ENCODE results near the gene C1QTNF6.

C1QTNF6 gene

DNA sequence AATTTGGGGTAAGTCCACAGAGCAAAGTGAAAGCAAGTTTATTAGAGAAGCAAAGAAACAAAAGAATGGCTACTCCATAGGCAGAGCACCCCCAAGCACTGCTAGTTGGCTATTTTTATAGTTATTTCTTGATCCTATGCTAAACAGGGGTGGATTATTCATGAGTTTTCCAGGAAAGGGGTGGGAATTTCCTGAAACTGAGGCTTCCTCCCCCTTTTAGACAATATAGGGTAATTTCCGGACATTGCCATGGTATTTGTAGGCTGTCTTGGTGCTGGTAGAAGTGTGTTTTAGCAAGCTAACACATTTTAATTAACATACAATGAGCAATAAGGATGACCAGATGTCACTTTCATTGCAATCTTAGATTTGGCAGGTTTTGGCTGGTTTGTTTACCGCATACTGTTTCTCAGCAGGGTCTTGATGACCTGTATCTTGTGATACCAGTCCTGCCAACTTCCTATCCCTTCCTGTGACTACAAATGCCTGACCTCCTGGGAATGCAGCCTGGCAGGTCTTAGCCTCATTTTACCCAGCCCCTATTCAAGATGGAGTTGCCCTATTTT is 937 bp upstream of the C1QTNF6 start:
- Mint-ChIP-seq H3K4me1 (peaks cover 56% of the 10 kb centered on the region), H3K36me3 (ENCODE audit: low read depth) (peaks cover 22% of the 10 kb centered on the region), H3K27me3 (ENCODE audit: low read depth, poor library complexity) (no peaks in the 10 kb centered on the region), H3K4me3 (peak overlapping the region; percentile 6), H3K27ac (peak overlapping the region; percentile 85), H3K9me3 (peaks cover 29% of the 10 kb centered on the region)
- no peak for DNase-seq
- TF ChIP-seq, protein P1, sequence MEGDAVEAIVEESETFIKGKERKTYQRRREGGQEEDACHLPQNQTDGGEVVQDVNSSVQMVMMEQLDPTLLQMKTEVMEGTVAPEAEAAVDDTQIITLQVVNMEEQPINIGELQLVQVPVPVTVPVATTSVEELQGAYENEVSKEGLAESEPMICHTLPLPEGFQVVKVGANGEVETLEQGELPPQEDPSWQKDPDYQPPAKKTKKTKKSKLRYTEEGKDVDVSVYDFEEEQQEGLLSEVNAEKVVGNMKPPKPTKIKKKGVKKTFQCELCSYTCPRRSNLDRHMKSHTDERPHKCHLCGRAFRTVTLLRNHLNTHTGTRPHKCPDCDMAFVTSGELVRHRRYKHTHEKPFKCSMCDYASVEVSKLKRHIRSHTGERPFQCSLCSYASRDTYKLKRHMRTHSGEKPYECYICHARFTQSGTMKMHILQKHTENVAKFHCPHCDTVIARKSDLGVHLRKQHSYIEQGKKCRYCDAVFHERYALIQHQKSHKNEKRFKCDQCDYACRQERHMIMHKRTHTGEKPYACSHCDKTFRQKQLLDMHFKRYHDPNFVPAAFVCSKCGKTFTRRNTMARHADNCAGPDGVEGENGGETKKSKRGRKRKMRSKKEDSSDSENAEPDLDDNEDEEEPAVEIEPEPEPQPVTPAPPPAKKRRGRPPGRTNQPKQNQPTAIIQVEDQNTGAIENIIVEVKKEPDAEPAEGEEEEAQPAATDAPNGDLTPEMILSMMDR (IDR thresholded peaks at IDR 0.05): no peak

GRCh38 chr22:37187552-37187890 is 526 bp downstream of the C1QTNF6 start:
- Mint-ChIP-seq H3K27ac (peak overlapping the region; percentile 95), H3K27me3 (ENCODE audit: low read depth, poor library complexity) (no peaks in the 10 kb centered on the region), H3K9me3 (peaks cover 15% of the 10 kb centered on the region), H3K36me3 (ENCODE audit: low read depth) (peaks cover 19% of the 10 kb centered on the region), H3K4me1 (peaks cover 56% of the 10 kb centered on the region), H3K4me3 (peak overlapping the region; percentile 80)
- TF ChIP-seq, protein P1 (IDR thresholded peaks at IDR 0.05): no peak
- DNase-seq: no peak

DNA sequence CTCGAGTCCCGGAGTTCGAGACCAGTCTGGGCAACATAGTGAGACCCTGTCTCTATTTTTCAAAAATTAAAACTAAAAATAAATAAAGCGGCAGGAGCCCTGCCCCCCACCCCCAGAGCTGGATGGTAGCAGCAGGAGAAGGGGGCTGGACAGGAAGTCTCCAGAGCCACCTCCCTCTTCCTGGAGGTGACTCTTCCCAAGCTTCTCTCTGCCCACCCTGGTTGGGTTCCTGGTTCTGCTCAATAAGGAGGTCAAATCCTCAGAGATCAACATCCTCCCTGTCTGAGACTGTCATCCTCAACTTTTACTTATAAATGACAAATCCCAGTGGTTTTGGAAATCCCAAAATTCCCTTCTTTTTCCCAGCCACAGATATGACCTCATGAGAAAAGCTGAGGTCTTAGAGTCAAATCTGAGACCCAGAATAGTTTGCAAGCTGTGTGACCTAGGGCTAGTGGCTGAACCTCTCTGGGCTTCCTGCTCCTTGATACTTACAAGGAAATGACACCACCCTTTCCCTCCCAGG is 987 bp downstream of the C1QTNF6 start:
- Mint-ChIP-seq H3K27me3 (ENCODE audit: low read depth, poor library complexity) (no peaks in the 10 kb centered on the region), H3K27ac (no peak overlapping the region), H3K4me1 (peaks cover 56% of the 10 kb centered on the region), H3K4me3 (peak overlapping the region; percentile 80), H3K9me3 (peaks cover 10% of the 10 kb centered on the region), H3K36me3 (ENCODE audit: low read depth) (peaks cover 15% of the 10 kb centered on the region)
- DNase-seq: no peak
- TF ChIP-seq, protein P1 (IDR thresholded peaks at IDR 0.05): no peak

- no peak for DNase-seq
- peak overlapping the region; percentile 88 for H3K27ac Mint-ChIP-seq
- TF ChIP-seq, protein P1 (IDR thresholded peaks at IDR 0.05): no peak
- H3K36me3 Mint-ChIP-seq (ENCODE audit: low read depth): peaks cover 12% of the 10 kb centered on the region
- peaks cover 56% of the 10 kb centered on the region for H3K4me1 Mint-ChIP-seq
- H3K9me3 Mint-ChIP-seq: peaks cover 7% of the 10 kb centered on the region
- H3K4me3 Mint-ChIP-seq: peak overlapping the region; percentile 75
- peaks cover 3% of the 10 kb centered on the region for H3K27me3 Mint-ChIP-seq (ENCODE audit: low read depth, poor library complexity)
Observed at GRCh38 chr22:37186228-37186996, 1.6 kb downstream of the C1QTNF6 start.

GRCh38 chr22:37185646-37186227 is 2.3 kb downstream of the C1QTNF6 start:
- Mint-ChIP-seq H3K4me1 (peaks cover 56% of the 10 kb centered on the region), H3K27me3 (ENCODE audit: low read depth, poor library complexity) (peaks cover 3% of the 10 kb centered on the region), H3K4me3 (peak overlapping the region; percentile 25), H3K36me3 (ENCODE audit: low read depth) (peaks cover 9% of the 10 kb centered on the region), H3K9me3 (peaks cover 5% of the 10 kb centered on the region), H3K27ac (no peak overlapping the region)
- no peak for DNase-seq
- TF ChIP-seq, protein P1 (IDR thresholded peaks at IDR 0.05): no peak

All from nephron progenitor cell (in vitro differentiated cells).